ENCODE results near the gene DEPDC5.

- TF ChIP-seq POLR2A (IDR thresholded peaks at IDR 0.05) (no peak), CTCF (IDR thresholded peaks at IDR 0.05) (no peak)
These were observed 183.5 kb downstream of the DEPDC5 start for GRCh38 chr22:31937341-31937740.

All from tibial nerve (tissue), 3 donors.